Measurements from ENCODE around the gene AASDHPPT.

- no peak for TF ChIP-seq EZH2 (IDR thresholded peaks at IDR 0.05; ENCODE audit: borderline replicate concordance, insufficient read depth, low read length, poor library complexity, severe bottlenecking)
- no peak for TF ChIP-seq EP300 (conservative IDR thresholded peaks at IDR 0.05; ENCODE audit: poor library complexity, severe bottlenecking)
- TF ChIP-seq RAD21 (conservative IDR thresholded peaks at IDR 0.05) = no peak
- no peak for TF ChIP-seq CTCF (IDR thresholded peaks at IDR 0.05; ENCODE audit: poor library complexity, severe bottlenecking)
- no peak for TF ChIP-seq REST (IDR thresholded peaks at IDR 0.05; ENCODE audit: borderline replicate concordance)
Measured at GRCh38 chr11:106092446-106092845, 15.0 kb downstream of the AASDHPPT start.

Data from neural cell (in vitro differentiated cells).